ENCODE measurements around the gene C6orf89.

DNA sequence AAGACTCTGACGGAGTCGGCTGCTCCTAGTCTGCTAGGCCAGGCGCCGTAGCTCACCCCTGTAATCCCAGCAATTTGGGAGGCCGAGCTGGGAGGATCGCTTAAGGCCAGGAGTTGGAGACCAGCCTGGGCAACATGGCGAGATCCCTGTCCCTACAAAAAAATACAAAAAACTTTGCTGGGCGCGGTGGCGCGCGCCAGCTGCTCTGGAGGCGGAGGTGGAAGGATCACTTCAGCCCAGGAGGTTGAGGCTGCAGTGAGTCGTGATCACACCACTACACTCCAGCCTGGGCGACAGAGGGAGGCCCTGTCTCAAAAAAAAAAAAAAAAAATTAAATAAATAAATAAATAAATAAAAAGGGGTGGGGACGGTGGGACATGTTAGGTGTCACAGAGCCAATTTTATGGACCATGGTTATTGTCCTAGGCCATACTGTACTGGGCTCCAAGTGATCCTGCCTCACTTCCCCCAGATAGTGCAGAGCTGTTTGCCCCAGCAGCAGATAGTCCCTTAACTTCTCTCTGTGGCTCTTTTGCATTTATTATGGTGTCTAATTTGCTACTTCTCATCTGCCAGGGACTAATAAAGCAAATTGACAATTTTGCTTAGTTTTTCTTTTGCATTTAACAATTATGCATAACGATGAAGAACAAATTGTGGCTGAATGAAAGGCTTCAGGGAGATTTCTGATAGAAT, 74.0 kb downstream of the C6orf89 start:
- TF ChIP-seq ZKSCAN5 (CRISPR knock-in tag; IDR thresholded peaks at IDR 0.05) (no peak), GTF2F1 (IDR thresholded peaks at IDR 0.05; ENCODE audit: low read length) (no peak), ZNF224 (CRISPR knock-in tag; IDR thresholded peaks at IDR 0.05) (no peak), PAX8 (CRISPR knock-in tag; IDR thresholded peaks at IDR 0.05; ENCODE audit: borderline replicate concordance) (no peak), NR2F1 (CRISPR knock-in tag; IDR thresholded peaks at IDR 0.05) (no peak), HNF4G (IDR thresholded peaks at IDR 0.05; ENCODE audit: borderline replicate concordance, low read depth, low read length) (no peak), HNF4G (CRISPR knock-in tag; IDR thresholded peaks at IDR 0.05; ENCODE audit: borderline replicate concordance, low read depth) (no peak)
- TF ChIP-seq, protein P1, sequence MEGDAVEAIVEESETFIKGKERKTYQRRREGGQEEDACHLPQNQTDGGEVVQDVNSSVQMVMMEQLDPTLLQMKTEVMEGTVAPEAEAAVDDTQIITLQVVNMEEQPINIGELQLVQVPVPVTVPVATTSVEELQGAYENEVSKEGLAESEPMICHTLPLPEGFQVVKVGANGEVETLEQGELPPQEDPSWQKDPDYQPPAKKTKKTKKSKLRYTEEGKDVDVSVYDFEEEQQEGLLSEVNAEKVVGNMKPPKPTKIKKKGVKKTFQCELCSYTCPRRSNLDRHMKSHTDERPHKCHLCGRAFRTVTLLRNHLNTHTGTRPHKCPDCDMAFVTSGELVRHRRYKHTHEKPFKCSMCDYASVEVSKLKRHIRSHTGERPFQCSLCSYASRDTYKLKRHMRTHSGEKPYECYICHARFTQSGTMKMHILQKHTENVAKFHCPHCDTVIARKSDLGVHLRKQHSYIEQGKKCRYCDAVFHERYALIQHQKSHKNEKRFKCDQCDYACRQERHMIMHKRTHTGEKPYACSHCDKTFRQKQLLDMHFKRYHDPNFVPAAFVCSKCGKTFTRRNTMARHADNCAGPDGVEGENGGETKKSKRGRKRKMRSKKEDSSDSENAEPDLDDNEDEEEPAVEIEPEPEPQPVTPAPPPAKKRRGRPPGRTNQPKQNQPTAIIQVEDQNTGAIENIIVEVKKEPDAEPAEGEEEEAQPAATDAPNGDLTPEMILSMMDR (CRISPR knock-in tag; IDR thresholded peaks at IDR 0.05), result no peak
- TF ChIP-seq, protein P2, sequence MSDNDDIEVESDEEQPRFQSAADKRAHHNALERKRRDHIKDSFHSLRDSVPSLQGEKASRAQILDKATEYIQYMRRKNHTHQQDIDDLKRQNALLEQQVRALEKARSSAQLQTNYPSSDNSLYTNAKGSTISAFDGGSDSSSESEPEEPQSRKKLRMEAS (IDR thresholded peaks at IDR 0.05), result no peak
- TF ChIP-seq, protein P3, sequence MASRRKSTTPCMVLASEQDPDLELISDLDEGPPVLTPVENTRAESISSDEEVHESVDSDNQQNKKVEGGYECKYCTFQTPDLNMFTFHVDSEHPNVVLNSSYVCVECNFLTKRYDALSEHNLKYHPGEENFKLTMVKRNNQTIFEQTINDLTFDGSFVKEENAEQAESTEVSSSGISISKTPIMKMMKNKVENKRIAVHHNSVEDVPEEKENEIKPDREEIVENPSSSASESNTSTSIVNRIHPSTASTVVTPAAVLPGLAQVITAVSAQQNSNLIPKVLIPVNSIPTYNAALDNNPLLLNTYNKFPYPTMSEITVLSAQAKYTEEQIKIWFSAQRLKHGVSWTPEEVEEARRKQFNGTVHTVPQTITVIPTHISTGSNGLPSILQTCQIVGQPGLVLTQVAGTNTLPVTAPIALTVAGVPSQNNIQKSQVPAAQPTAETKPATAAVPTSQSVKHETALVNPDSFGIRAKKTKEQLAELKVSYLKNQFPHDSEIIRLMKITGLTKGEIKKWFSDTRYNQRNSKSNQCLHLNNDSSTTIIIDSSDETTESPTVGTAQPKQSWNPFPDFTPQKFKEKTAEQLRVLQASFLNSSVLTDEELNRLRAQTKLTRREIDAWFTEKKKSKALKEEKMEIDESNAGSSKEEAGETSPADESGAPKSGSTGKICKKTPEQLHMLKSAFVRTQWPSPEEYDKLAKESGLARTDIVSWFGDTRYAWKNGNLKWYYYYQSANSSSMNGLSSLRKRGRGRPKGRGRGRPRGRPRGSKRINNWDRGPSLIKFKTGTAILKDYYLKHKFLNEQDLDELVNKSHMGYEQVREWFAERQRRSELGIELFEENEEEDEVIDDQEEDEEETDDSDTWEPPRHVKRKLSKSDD (CRISPR knock-in tag; IDR thresholded peaks at IDR 0.05; ENCODE audit: low read depth), result no peak

All from HepG2 (cell line).